Stimulated activated CD8-positive, alpha-beta memory T cell treated with anti-CD3 and anti-CD28 coated beads, Interleukin-15, amount 100 ng/mL, for 4 hours (primary cell): ENCODE measurements around the gene SERPINI1.

Experiments used
- DNase-seq, 2 donors: peaks; one replicate each; pipeline ENCODE4 v3.0.0-alpha.2; 2020; ENCODE audit warnings: low read depth in 2 of 2

The SERPINI1 gene

GRCh38 chr3:167851171-167851570 is 115.7 kb downstream of the SERPINI1 start:
- DNase-seq: no peak

DNA sequence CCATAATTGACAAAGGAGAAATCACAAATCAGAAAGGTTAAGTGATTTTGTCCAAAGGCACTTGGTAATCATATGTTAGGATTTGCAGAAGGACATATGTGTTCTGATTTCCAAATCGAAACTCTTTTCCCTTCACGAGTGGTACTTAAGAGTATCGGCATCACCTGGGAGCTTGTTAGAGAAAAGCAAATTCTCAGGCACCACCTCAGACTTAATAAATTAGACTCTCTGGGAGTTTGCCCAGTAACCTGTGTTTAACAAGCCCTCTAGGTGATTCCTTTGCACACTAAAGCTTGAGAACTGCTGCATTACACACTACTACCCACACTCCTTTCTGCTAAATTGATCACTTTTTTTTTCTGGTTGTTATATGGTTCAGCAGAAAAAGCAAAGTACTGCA is 116.2 kb downstream of the SERPINI1 start:
- DNase-seq: no peak

DNA sequence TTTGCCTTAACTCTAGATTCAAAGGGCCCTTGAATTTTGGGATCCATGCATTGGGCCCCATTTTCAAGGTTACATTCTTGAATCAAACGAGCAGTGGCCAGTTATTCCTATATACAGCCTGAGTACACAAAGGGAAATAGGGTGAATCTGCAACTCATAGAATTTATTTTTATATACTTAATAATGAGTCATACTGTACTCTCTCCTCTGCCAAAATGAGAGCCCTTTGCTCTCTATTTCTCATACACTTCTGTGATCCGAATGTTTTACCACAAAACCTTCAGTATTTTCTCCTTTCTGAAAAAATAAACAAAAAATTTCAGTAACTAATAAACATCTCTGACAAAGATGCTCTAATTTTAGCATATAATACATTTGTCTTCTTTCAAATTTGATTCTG is 116.7 kb downstream of the SERPINI1 start:
- DNase-seq: no peak

DNA sequence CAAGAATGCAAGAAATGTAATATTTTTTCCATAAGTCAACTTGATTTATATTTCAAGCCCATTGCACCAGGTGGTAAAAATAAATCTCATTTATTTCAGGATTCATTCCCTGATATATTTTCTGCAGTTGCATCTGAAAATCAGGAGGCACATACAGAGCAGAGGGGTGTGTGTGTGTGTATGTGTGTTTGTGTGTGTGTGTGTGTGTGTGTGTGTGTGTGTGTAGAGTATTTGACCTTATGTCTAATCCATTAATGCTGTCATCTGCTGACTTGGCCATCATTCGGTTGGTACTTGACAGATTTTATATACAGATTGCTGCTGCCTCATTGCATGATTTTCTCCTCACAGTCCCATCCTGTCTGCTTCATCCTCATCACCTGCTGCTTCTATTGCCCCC is 118.5 kb downstream of the SERPINI1 start:
- no peak for DNase-seq

DNA sequence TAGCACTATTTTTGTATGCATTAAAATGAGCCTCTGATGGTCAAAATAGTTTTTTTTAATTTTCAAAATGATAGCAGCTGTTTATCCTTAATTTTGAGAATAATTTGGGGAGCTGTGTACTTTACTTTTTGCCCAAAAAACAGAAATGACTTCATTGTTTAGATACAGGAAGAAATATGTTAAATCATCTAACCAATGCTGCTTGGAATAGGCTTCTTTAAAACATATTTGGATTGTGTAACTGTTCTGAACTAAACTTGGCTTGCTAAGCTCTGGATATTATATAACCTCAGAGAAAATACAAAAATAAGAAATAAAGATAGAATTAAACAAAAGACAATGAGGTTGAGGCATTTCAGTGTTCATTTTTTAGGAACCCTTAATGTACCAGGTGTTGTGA is 119.3 kb downstream of the SERPINI1 start:
- no peak for DNase-seq

DNA sequence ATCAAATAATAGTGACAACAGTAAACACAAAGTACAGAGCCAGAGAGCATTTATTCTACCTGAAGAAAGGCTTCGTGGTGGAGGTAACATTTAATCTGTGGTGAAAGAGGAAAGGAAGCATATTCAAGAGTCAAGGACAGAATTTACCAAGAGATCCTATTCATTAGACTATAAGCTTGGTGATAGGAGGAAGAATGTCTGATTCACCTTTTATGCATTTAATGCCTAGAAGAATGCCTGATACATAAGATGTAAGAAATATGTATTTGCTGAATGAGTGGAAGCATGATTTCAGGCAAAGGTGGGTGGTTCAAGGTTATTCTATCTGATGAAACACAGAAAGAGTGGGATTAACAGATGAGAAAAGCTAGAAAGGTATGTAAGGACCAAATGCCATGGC is 119.8 kb downstream of the SERPINI1 start:
- no peak for DNase-seq

DNA sequence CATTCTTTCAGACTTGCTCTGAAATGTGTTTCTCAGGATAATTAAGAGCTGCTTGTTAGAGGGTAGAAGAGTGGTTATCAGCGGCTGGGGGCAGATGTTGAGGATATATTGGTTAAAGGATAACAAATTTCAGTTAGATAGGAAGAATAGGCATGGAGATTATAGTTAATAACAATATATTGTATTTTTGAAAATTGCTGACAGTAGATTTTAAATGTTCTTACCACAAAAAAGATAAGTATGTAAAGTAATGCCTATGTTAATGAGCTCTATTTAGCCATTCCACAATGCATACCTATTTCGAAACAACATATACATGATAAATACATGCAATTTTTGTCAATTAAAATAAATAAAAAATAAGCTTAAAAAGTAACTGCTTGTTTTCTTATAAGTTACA is 123.3 kb downstream of the SERPINI1 start:
- DNase-seq: no peak

GRCh38 chr3:167859610-167860009 is 124.1 kb downstream of the SERPINI1 start:
- DNase-seq: no peak

GRCh38 chr3:167861649-167862048 is 126.1 kb downstream of the SERPINI1 start:
- DNase-seq: no peak

- no peak for DNase-seq
These were observed 126.7 kb downstream of the SERPINI1 start for GRCh38 chr3:167862104-167862730.

DNA sequence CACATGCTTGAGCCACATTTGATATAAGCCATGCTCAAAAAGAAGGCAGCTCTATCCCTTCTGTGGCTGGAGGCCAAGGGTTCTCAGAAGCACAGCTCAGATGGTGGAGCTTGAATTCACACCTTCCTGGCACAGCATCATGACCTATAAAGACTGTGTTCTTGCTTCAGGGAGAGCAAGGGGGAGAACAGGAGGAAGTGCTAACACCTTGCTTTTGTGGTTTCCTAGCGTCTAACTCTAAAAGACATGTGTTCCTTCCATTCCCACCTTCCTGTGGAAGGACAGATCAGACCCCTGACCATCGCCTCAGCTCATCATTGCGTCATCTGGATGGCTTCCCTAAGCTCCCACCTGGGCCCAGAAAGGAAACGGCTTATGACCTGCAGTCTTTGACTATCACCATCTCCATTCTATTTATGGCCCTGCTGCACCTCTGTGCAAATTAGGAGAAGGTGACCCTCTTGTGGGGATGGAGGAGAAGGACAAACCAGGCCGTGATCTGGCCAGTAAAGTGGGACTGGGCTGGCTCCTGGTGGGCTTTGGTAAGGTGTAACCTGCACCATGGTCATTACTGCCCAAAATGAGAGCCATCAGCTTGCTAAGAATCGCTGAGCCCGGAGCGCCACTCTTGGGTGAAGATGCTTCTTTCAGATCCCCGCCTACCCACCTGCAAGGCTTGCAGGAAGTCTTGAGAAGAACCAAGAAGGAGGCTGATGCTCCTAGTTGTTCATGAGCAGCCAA is 128.5 kb downstream of the SERPINI1 start:
- DNase-seq: no peak

DNA sequence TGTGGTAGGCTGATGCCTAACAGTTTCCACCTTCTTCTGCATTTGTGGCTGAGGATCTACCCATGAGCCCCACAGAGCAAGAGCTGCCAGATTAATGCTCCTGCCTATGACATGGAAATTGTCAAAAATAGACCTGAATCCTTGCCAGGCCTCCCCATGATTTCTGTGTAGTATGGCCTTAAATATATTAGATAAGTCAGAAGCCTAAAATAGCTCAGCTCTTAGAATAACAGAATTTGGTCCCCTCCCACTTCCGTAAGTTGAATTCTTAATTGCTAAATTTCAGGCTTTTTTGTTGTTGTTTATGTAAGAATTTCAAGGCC is 129.0 kb downstream of the SERPINI1 start:
- no peak for DNase-seq

DNA sequence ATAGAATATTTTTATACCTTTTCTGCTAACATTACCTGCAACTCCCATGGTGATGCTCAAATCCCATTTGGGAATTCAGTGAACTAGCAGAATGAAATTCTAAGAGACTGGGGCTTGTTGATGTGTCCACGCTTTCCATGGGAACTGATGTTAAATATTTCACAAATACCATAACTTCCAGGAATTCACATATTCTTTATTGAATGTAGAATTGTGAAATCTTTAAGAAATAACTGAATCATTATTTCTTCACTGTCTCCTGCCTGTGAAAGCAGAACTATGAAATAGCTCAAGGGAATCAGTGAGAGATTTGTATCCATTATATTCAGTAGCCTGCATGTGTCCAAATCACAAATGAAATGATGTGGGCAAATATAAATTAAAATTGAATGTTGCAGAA is 130.8 kb downstream of the SERPINI1 start:
- no peak for DNase-seq

DNA sequence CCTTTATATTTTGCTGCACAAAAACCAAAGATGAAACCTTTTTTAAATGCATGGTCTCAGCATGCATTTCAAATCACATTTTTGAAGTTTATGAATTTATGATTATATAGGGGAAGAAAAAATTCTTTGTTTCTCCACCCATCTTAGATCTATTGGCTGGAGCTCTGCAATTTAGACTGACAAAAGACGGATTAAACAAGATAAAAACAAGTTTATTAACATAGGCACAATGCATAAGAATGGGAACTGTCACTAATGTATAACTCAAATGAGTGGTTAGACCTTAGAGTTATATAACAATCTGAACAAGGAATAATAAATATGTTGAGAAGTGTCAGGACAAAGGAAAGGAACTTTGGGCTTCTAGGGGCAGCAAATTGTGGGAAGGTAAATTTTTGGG is 132.5 kb downstream of the SERPINI1 start:
- DNase-seq: no peak

DNA sequence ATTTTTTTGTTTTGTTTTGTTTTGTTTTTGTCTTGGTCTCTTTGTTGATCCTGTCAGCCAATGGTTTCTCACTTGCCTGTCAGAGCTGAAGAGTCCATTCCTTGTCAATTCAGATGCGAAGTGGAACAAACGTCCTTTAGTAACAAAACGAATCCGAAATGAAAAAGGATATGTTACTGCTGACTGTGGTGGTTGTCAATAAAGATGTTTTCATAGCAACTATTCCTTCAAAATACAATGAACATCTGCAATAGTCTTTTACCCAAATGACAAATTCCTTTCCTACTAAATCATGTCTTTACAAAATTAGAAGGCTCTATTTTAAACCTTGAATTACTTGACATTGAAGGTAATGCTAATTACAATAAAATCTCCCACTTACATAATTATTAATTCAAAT is 134.7 kb downstream of the SERPINI1 start:
- no peak for DNase-seq

GRCh38 chr3:167870759-167871158 is 135.2 kb downstream of the SERPINI1 start:
- DNase-seq: no peak

DNA sequence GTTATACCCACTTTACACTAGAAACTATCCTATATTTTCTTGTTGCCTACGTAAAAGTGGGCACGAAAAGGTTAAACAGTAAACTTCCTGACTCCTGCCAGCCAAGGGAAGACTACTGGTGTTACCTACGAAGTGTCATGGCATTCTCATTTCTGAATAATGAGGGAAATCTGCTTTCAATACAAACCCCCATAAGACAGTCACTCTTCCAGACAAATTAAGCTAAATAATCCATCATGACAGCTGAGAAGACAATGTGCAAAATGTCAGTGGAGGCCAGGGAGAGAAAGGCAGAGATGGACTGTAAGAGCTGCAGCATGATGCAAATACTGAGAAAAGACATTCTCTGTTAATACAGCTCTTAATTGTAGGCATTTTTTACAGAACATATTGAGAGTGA is 136.5 kb downstream of the SERPINI1 start:
- no peak for DNase-seq

GRCh38 chr3:167872941-167873340 is 137.4 kb downstream of the SERPINI1 start:
- no peak for DNase-seq

GRCh38 chr3:167874671-167875372 is 139.3 kb downstream of the SERPINI1 start:
- no peak for DNase-seq
